SKM-1 treated with dmso at 0.1 percent for 144 hours (cell line): ENCODE results near the gene AHNAK.
A peak's percentile ranks its signal among the peaks of the same experiment; 100 is the strongest.
"Not testable (repeated sequence)": the region's sequence is repeated elsewhere in the genome, so short reads cannot be mapped to it uniquely, and the experiment has no call there.

Experiments
- DNase-seq: peaks from one replicate; lab custom pipeline; 2025; ENCODE audit not compliant: unreplicated experiment; lab: John Stamatoyannopoulos, UW

The AHNAK gene

GRCh38 chr11:62546244-62546928, at the start of gene AHNAK:
Gene AHNAK, minus strand, starts transcription at chr11:62546806. Its CDS starts 10,708 bp downstream, at chr11:62536098.
- DNase-seq: no peak

- no peak for DNase-seq
These were observed 48.5 kb upstream of the AHNAK start for GRCh38 chr11:62595124-62595523.

DNA sequence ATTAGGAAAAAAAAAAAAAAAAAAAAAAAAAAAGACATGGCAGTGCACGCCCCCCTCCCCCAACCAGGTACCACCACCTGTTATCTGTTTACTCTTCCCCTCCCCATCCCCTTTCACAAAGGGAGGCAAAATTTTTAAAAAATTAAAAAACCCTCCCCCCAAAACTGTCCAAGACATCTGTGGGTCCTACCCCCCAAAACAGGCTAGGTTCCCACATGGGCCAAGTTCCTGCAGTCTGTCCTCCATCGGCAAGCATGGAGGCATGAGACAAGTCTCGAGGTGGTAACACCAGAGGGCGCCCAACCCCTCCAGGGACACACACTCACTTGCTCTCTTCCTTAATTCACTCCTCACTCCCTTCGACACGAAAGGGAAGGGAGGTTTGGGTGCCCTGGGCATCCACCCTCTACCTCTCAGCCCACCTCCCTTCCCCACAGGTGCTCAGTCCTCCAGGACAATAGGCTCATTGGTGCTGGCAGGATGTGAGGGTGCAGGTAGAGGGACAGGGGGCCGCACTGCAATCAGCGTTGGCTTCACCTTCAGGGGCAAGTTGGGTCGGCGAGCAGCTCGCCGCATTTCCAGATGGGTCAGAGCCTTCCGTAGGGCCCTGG, 46.9 kb upstream of the AHNAK start:
- DNase-seq: peak; percentile 77

DNA sequence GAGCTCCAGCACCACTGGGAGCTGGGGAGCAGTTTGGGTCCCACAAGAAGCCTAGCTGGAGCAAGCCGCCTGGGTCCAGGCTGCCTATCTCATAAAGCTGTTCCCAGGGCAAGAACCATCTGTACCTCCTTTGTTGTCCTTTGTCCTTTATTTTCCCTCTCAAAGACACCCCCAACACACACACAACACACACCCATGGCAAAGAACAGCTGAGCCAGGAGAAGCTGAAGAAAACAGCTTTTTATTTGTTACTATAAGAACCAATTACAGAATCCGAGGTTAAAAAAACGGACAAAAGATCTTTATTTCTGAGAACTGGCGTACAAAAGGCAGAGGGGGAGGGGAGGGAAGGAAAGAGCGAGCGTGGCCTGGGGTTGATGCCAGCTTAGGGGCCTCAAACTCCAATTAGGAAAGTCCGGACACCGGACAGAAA, 46.4 kb upstream of the AHNAK start:
- DNase-seq: no peak

DNA sequence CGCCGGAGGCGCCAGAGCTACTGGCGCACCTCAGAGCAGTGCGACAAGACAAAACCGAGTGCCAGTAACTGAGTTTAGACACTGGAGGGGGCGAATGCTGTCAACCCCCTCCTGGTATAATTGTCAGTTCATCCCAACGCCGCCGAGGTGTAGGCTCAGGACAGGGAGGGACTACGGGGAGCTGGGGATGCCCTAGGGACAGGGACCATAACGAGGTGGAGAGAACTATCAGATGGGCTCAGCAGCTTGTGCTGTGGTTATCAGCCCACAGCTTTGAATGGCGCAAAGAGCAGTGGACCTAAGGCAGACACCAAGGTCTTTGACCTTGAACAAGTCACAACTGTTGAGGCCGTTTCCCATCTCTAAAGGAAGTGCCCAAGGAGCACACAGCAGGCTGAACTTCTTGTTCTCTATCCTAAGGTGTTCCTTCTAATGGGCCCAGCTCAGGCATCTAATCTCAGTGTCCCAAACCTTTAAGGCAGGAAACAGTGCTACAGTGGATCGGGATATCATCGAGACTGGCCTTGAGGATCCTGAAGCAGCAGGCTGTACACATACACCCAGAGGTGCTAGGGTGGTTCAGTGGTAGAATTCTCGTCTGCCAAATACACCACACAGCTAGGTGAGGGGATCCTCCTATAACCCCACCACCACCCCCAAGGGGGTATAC, 45.7 kb upstream of the AHNAK start:
- peak; percentile 41 for DNase-seq

GRCh38 chr11:62591448-62592145, 45.0 kb upstream of the AHNAK start, which contains the start of gene TUT1:
Gene TUT1, minus strand, starts transcription at chr11:62591523. Its CDS starts 38 bp downstream, at chr11:62591485.
- peak; percentile 98 for DNase-seq

- DNase-seq: no peak
These were observed 42.5 kb upstream of the AHNAK start for GRCh38 chr11:62588966-62589637.

DNA sequence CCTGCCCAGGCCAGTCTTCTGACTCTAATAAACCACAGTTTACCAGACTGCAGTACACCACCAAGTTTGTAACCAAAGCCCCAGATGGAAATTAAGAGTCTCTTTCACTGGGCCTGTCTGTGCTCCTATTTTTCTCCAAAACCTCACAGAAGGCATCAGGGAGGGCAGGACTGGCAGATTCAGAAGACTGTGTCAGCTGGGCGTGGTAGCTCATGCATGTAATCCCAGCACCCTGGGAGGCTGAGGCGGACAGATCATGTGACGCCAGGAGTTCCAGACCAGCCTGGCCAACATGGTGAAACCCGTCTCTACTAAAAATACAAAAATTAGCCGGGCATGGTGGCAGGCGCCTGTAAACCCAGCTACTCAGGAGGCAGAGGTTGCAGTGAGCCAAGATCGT, 38.8 kb upstream of the AHNAK start:
- not testable (repeated sequence) for DNase-seq

- not testable (repeated sequence) for DNase-seq
These were observed 35.1 kb upstream of the AHNAK start for GRCh38 chr11:62581735-62582134.

DNA sequence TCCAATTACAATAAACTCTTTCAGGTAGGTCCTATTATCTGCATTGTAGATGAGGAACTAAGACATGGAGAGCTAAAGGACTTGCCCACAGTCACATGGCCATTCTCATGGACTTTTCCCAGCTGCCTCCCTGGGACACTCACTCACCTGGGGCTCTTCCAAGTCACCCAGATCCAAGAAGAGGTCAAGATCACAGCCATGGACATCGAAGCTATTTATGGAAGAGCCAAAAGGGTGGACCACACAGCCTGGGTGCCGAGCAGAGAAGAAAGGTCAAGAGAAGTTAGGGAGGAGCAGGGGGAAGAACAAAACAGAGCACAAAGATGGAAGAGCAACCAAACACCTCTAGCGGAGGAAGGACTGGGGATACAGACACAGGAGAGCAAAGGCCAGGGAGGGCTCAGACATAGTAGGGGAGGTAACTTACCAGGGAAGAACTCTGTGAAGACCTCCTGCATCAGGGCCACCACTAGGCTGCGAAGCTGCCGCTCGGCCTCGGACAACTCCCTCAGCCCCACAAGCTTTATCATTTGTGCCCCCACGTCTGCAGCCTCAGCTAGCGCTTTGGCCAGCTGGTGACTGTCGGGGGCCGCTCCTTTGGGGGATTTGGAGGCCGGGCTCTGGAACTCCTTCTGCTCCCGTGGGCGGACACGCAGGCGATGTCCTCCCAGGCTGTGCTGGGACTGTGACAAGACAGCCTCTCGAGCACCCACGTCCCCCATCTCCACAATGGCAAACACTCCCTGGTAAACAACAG, 34.5 kb upstream of the AHNAK start:
- DNase-seq: no peak

GRCh38 chr11:62579252-62579651, 32.6 kb upstream of the AHNAK start:
- DNase-seq: no peak

DNA sequence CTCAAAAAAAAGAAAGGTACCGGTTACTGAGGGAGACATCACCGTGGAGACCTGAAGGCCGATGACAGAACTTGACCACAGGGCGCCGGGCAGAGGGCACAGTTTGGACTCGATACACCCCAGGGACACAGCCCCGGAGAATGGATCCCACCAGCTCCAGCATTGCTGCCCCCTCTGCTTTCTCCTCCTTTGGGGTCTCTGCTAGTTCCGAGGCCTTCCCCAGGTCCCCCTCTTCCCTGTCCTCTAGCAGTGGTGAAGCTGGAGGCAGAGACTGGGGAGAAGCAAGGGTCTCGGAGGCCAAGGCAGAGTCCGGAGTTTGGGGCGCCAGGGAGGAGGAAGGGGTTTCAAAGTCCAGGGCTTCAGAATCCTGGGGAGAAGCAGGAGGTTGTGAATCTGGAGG, 31.9 kb upstream of the AHNAK start:
- no peak for DNase-seq

- DNase-seq: no peak
These were observed 30.6 kb upstream of the AHNAK start for GRCh38 chr11:62577046-62577714.

- DNase-seq: no peak
These were observed 29.2 kb upstream of the AHNAK start for GRCh38 chr11:62575837-62576236.

DNA sequence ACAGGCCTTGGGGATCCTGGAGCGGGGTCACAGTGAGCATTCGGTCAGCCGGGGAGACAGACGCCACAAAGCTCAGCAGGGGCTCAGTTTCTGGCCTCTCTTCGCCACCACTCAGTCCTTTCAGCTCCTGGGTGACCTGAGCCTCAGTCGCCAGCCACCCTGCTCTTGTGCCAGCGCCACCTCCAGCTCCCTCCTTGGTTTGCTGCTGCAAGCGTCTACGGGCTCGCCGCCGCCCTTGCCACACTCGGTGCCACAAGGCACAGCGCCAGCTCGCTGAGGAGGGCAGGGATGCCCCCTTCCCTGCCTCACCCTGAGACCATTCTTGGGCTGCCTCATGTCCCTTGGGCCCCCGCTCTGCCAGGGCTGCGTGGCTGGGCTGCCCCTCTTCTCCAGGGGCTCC, 28.6 kb upstream of the AHNAK start:
- no peak for DNase-seq

GRCh38 chr11:62574363-62575071, 27.9 kb upstream of the AHNAK start:
- DNase-seq: no peak

- peak; percentile 100 for DNase-seq
These were observed 27.2 kb upstream of the AHNAK start, which contains the start of gene EEF1G for GRCh38 chr11:62573592-62574362. Gene EEF1G, minus strand, starts transcription at chr11:62573891. Its CDS starts 49 bp downstream, at chr11:62573842.

DNA sequence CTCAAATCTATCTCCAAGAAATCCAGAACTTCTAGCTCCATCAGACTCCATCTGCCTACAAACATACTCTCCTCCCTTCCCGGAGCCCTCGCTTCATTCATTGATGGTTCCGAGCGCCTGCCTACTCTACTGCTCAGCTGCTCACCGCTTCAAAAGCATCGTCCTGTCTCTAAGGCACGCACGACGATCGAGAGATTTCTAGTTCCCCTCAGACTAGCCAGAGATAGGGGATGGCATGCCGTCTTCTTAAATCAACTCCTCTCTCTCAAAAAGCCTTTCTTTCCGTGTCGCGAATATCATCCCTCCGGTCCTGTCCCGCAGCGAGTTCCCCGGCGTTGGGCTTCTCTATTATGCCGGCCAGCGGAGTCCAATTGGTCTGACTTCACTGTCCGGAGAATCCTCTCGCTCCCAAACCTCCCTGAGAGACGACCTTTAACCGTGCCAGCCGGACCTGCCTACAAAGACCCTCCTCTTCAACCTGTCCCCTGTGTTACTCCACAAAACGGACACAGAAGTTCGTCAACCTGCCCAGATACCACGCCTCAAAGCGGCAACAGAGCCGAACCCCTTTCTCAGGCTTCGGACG, 26.5 kb upstream of the AHNAK start:
- DNase-seq: no peak
